CD4-positive, alpha-beta memory T cell (primary cell): ENCODE results near the gene CARD14. TPM values are rescaled to one million over a fixed set of nuclear protein-coding genes. Genes with fewer than 3 reads are reported as not detected.
"Not testable (repeated sequence)": the region's sequence is repeated elsewhere in the genome, so short reads cannot be mapped to it uniquely, and the experiment has no call there.

Experiments
- CTCF ChIA-PET: fragments of 350-600 bp; sonication (Branson Sonifier 250); formaldehyde crosslinking; loops from one replicate; lab custom pipeline; 2021; ENCODE audit warnings: inconsistent platforms; ENCODE audit not compliant: partially characterized antibody; lab: Charles Lee
- POLR2A ChIA-PET: fragments of 350-600 bp; sonication (Branson Sonifier 250); formaldehyde crosslinking; loops from one replicate; lab custom pipeline; 2021; ENCODE audit not compliant: partially characterized antibody; lab: Charles Lee
- DNase-seq, 5 donors: peaks; one replicate each; pipeline versions ENCODE4 v3.0.0 to v3.0.0-alpha.2; 2020 to 2022; ENCODE audit warnings: mixed read lengths in 1 of 5
- H3K27ac ChIP-seq: one replicate; pipeline ENCODE4 v1.7.0; 2013; ENCODE audit warnings: low read depth, low read length
- H3K27me3 ChIP-seq: 2 replicates; pipeline ENCODE4 v1.7.0; 2013; ENCODE audit warnings: mild to moderate bottlenecking, low read length, moderate library complexity; ENCODE audit not compliant: insufficient read depth
- H3K36me3 ChIP-seq: 2 replicates; pipeline ENCODE4 v1.7.0; 2013; ENCODE audit warnings: mild to moderate bottlenecking, low read length, moderate library complexity; ENCODE audit not compliant: insufficient read depth
- H3K4me1 ChIP-seq: 2 replicates; pipeline ENCODE4 v1.7.0; 2013; ENCODE audit warnings: mild to moderate bottlenecking, low read length, moderate library complexity; ENCODE audit not compliant: insufficient read depth
- H3K4me3 ChIP-seq, 2 donors: one replicate each; pipeline ENCODE4 v1.7.0; 2013; ENCODE audit warnings: low read length in 2 of 2, mild to moderate bottlenecking in 1 of 2
- H3K9me3 ChIP-seq, 2 donors: one replicate each; pipeline ENCODE4 v1.7.0; 2013; ENCODE audit warnings: low read length in 2 of 2, control low read depth in 1 of 2; ENCODE audit not compliant: control insufficient read depth in 1 of 2
- H3K27ac Mint-ChIP-seq, 7 donors: one replicate each; pipeline ENCODE4 v1.8.0; 2020 to 2021; ENCODE audit warnings: mixed read lengths in 7 of 7, mild to moderate bottlenecking in 6 of 7, inconsistent platforms in 3 of 7, moderate library complexity in 3 of 7
- H3K27me3 Mint-ChIP-seq, 2 donors: one replicate each; pipeline ENCODE4 v1.8.0; 2020 to 2021; ENCODE audit warnings: mixed read lengths in 2 of 2
- H3K36me3 Mint-ChIP-seq, 2 donors: one replicate each; pipeline ENCODE4 v1.8.0; 2020 to 2021; ENCODE audit warnings: mixed read lengths in 2 of 2, inconsistent platforms in 1 of 2, mild to moderate bottlenecking in 1 of 2
- H3K4me1 Mint-ChIP-seq, 4 donors: one replicate each; pipeline ENCODE4 v1.8.0; 2020 to 2021; ENCODE audit warnings: mixed read lengths in 4 of 4, mild to moderate bottlenecking in 1 of 4
- H3K4me3 Mint-ChIP-seq, 8 donors: one replicate each; pipeline ENCODE4 v1.8.0; 2020 to 2021; ENCODE audit warnings: mixed read lengths in 8 of 8, mild to moderate bottlenecking in 7 of 8, moderate library complexity in 6 of 8, inconsistent platforms in 3 of 8
- H3K9me3 Mint-ChIP-seq, 8 donors: one replicate each; pipeline ENCODE4 v1.8.0; 2020 to 2021; ENCODE audit warnings: mixed read lengths in 8 of 8, mild to moderate bottlenecking in 5 of 8, inconsistent platforms in 3 of 8, moderate library complexity in 1 of 8
- intact Hi-C: fragments of 100-400 bp; cut with micrococcal nuclease; formaldehyde crosslinking; loops from one replicate; pipeline ENCODE4 v1.15.1; 2023
- polyA plus RNA-seq, 2 donors: library from polyadenylated mRNA; unstranded; fragments of 300-500 nt; fragmentation: Illumina TruSeq; gene quantifications; one replicate each; pipeline ENCODE4 v1.2.3, GENCODE V29; 2021
- total RNA-seq, 2 experiments: library from RNA; stranded (reverse); gene quantifications; one replicate each; pipeline ENCODE4 v1.2.3, GENCODE V29; 2021

CARD14 gene
- total and polyA plus RNA-seq, 4 experiments from 2014 or later: 0.07 to 0.09 TPM; not detected in 2

DNA sequence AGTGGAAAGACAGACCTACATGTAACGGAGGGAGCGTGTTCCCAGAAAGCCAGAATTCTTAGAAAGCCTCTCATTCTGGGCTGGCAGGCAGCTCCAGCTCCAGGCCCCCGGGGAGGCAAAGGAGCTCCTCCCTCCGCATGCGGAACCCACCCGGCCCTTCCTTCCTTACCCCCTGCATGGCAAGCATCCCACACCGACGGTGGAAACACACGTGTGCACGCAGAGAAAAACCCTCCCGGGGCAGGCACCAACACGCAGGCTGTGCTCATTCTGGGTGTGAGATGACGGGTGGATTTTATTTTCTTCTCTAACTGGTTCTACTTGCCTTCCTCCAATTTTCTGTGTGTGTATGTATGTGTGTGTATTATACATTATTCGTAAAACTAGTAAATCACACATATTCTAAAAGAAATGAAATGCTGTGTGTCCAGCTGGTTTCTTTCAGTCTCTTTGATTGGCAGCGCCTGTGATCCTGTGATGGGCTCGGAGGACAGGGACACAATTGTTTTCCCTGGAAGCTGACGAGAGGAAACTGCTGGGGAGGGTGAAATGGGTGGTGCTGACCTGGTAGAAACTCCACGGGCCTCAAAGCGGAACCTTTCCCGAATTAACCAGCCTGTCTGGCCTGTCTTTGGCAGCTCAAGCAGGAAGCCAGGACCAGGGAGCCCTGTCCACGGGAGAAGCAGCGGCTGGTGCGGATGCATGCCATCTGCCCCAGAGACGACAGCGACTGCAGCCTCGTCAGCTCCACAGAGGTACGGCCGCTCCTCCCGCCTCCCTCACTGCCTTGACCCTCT is 22.2 kb downstream of the CARD14 start:
- Mint-ChIP-seq H3K27me3 (peaks cover 1 to 2% of the 10 kb centered on the region in 2 donors), H3K4me3 (no peak overlapping the region), H3K27ac (peak overlapping the region in 1 of 7 donors; percentile 35), H3K36me3 (no peaks in the 10 kb centered on the region), H3K9me3 (no peaks in the 10 kb centered on the region), H3K4me1 (peaks cover 0 to 4% (median under 1%) of the 10 kb centered on the region in 4 donors)
- ChIA-PET POLR2A (no interaction called here), CTCF (interaction anchor here (1.0 kb wide), 1 partner anchor 61 kb away, joined by 4 read pairs; no protein-coding TSS in a partner anchor)
- Histone ChIP-seq H3K36me3 (no peaks in the 10 kb centered on the region), H3K4me1 (no peaks in the 10 kb centered on the region), H3K4me3 (no peak overlapping the region), H3K27me3 (no peaks in the 10 kb centered on the region), H3K27ac (no peak overlapping the region), H3K9me3 (no peaks in the 10 kb centered on the region)
- intact Hi-C loops: no loop called here
- no peak for DNase-seq

DNA sequence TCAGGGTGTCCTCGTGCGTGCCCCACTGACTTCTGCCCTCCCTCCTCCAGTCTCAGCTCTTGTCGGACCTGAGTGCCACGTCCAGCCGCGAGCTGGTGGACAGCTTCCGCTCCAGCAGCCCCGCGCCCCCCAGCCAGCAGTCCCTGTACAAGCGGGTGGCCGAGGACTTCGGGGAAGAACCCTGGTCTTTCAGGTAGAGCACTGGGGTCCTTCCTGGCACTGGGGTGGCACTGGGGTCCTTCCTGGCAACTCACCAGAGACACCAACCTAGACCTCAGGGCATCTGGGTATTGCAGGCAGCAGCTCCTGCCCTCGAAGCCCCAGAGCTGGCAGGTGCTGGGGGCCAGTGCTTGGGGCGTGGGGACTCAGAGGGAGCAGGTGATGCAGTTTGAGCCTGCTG is 25.3 kb downstream of the CARD14 start:
- no peaks in the 10 kb centered on the region for H3K9me3 ChIP-seq
- H3K4me3 Mint-ChIP-seq: no peak overlapping the region
- ChIA-PET POLR2A (interaction anchor here (1.2 to 3.4 kb wide), 2 partner anchors 60 to 70 kb away, joined by 4 to 19 read pairs; no protein-coding TSS in a partner anchor), CTCF (interaction anchor here (0.5 to 4.7 kb wide), 15 partner anchors 11 to 784 kb away, joined by 3 to 90 read pairs (median 4); no protein-coding TSS in a partner anchor)
- no peaks in the 10 kb centered on the region for H3K36me3 Mint-ChIP-seq
- peaks cover 0 to 1% of the 10 kb centered on the region in 2 donors for H3K27me3 Mint-ChIP-seq
- H3K27ac Mint-ChIP-seq: no peak overlapping the region
- H3K4me1 ChIP-seq: no peaks in the 10 kb centered on the region
- no peak for DNase-seq
- no peaks in the 10 kb centered on the region for H3K36me3 ChIP-seq
- H3K27me3 ChIP-seq: no peaks in the 10 kb centered on the region
- intact Hi-C loops: no loop called here
- peaks cover 0 to 4% (median 4%) of the 10 kb centered on the region in 4 donors for H3K4me1 Mint-ChIP-seq
- no peaks in the 10 kb centered on the region for H3K9me3 Mint-ChIP-seq
- no peak overlapping the region for H3K27ac ChIP-seq
- H3K4me3 ChIP-seq: no peak overlapping the region

DNA sequence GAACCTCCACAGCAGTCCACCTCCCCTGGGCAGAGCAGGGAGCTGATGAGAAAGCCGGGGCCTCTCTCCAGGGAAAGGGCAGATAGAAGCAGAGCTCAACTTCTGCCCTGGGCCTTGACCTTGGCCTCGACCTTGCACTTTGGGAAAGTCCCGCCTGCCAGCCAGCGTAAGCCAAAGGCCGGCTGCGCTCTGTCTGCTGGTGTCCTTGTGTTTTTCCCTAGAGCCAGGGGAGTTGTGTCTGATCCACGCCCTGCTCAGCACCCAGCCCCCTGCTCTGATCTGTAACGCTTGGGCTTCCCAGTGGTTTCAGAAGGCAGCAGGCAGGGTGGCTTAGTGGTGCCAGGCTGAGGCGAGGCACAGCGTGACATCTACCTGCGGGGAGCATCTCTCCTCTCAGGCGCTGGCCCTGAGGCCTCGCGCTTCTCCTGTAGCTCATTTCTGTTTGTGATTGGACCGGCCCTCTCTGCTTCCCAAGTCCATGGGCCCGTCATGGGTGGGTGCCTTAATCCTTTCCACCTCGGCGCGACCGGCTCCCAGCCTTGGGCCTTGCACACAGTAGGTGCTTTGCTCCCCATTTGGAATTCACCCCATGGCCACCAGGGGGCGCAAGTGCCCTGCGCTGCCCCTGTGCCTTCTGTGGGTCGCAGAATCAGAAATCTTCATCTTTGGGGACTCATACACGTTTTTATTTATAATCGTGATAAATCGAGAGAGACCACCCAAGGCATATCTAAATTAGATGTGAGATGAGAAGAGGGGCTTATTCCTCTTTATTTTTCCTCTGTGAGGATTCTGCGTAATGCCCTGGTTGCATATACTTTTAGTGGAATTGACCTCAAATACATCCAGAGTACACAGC is 26.1 kb downstream of the CARD14 start:
- ChIA-PET CTCF (interaction anchor here (0.7 to 4.7 kb wide), 25 partner anchors 11 to 783 kb away, joined by 3 to 90 read pairs (median 4); no protein-coding TSS in a partner anchor), POLR2A (interaction anchor here (0.5 to 3.4 kb wide), 7 partner anchors 22 to 1310 kb away, joined by 3 to 19 read pairs (median 4); partner anchors contain the start of genes SGSH and SLC26A11)
- Histone ChIP-seq H3K36me3 (no peaks in the 10 kb centered on the region), H3K4me3 (no peak overlapping the region), H3K27ac (no peak overlapping the region), H3K4me1 (no peaks in the 10 kb centered on the region), H3K27me3 (no peaks in the 10 kb centered on the region), H3K9me3 (no peaks in the 10 kb centered on the region)
- Mint-ChIP-seq H3K4me3 (no peak overlapping the region), H3K9me3 (no peaks in the 10 kb centered on the region), H3K4me1 (peaks cover 0 to 4% (median 4%) of the 10 kb centered on the region in 4 donors), H3K27ac (peak overlapping the region in 4 of 7 donors; percentile 10 to 87 (median 58)), H3K36me3 (no peaks in the 10 kb centered on the region), H3K27me3 (peaks cover 0 to 1% of the 10 kb centered on the region in 2 donors)
- intact Hi-C loops: loop anchor here (1.0 kb wide), 3 partner anchors 23 to 168 kb away; no protein-coding TSS in a partner anchor
- DNase-seq: peak; percentile 44 to 62 (median 57)

DNA sequence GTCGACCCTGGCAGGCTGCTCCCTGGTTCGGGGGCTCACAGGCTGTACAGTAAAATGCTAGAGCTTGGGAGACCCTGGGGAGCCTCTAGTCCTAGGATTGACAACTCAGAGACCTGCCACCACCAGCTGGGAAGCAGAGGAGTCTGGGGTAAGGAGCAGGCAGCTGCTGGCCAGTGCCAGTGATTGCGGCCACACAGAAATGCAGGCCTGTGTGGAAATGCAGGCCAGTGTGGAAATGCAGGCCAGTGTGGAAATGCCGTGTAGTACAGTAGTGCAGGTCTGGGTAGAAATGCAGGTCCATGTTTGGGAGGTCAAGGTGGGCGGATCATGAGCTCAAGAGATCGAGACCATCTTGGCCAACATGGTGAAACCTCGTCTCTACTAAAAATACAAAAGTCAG is 26.8 kb downstream of the CARD14 start:
- CTCF ChIA-PET: interaction anchor here (0.7 to 4.7 kb wide), 19 partner anchors 8 to 180 kb away, joined by 3 to 90 read pairs (median 4); no protein-coding TSS in a partner anchor

DNA sequence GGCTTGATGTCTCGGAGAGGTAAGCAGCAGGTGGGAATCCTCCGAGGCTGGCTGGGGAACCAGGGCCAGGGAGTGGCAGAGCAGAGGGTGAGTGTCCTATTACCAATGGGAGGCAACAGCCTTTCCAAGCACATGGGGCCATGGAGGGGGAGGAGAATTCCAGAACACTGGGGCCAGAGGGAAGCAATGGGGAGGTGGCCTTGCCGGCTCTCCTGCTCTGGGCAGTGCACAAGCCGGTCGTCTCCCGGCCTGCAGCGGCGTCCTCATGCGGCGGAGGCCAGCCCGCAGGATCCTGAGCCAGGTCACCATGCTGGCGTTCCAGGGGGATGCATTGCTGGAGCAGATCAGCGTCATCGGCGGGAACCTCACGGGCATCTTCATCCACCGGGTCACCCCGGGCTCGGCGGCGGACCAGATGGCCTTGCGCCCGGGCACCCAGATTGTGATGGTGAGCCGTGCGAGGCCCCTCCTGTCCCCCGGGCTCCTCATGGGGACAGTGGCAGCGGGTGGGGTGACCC is 28.4 kb downstream of the CARD14 start:
- H3K36me3 ChIP-seq: no peaks in the 10 kb centered on the region
- no peak overlapping the region for H3K4me3 ChIP-seq
- Mint-ChIP-seq H3K27ac (peak overlapping the region in 1 of 7 donors; percentile 41), H3K36me3 (no peaks in the 10 kb centered on the region), H3K4me1 (peaks cover 0 to 8% (median 4%) of the 10 kb centered on the region in 4 donors), H3K9me3 (no peaks in the 10 kb centered on the region), H3K4me3 (no peak overlapping the region), H3K27me3 (no peaks in the 10 kb centered on the region)
- ChIA-PET POLR2A (interaction anchor here (1.1 to 3.4 kb wide), 4 partner anchors 21 to 66 kb away, joined by 3 to 19 read pairs (median 8); partner anchors contain the start of genes SGSH and SLC26A11), CTCF (interaction anchor here (4.7 kb wide), 1 partner anchor 56 kb away, joined by 90 read pairs; no protein-coding TSS in a partner anchor)
- H3K9me3 ChIP-seq: no peaks in the 10 kb centered on the region
- DNase-seq: no peak
- intact Hi-C loops: no loop called here
- H3K27ac ChIP-seq: no peak overlapping the region
- H3K4me1 ChIP-seq: no peaks in the 10 kb centered on the region
- H3K27me3 ChIP-seq: no peaks in the 10 kb centered on the region

More for the DNA sequence above, 26.8 kb downstream of the CARD14 start:
- POLR2A ChIA-PET: interaction anchor here (0.8 to 3.4 kb wide), 5 partner anchors 21 to 68 kb away, joined by 3 to 19 read pairs (median 6); partner anchors contain the start of genes SGSH and SLC26A11
- Mint-ChIP-seq H3K27ac (peak overlapping the region in 1 of 7 donors; percentile 30), H3K4me1 (peaks cover 0 to 7% (median 4%) of the 10 kb centered on the region in 4 donors), H3K4me3 (no peak overlapping the region), H3K9me3 (no peaks in the 10 kb centered on the region), H3K27me3 (no peaks in the 10 kb centered on the region), H3K36me3 (no peaks in the 10 kb centered on the region)
- Histone ChIP-seq H3K36me3 (no peaks in the 10 kb centered on the region), H3K9me3 (no peaks in the 10 kb centered on the region), H3K4me3 (no peak overlapping the region), H3K27me3 (no peaks in the 10 kb centered on the region), H3K27ac (no peak overlapping the region), H3K4me1 (no peaks in the 10 kb centered on the region)
- intact Hi-C loops: loop anchor here (1.0 kb wide), 3 partner anchors 23 to 168 kb away; no protein-coding TSS in a partner anchor
- DNase-seq: no peak

DNA sequence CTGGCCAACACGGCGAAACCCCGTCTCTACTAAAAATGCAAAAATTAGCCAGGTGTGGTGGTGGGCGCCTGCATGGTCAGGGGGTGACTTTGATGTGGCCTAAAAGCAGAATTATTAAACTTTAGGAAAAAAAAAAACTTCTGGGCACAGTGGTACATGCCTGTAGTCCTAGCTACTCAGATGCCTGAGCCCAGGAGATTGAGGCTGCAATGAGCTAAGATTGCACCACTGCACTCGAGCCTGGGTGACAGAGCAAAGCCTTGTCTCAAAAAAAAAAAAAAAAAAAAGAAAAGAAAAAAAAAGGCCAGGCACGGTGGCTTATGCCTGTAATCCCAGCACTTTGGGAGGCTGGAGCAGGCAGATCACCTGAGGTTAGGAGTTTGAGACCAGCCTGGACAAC is 29.5 kb downstream of the CARD14 start:
- H3K27ac Mint-ChIP-seq, H3K4me3 ChIP-seq, H3K9me3 Mint-ChIP-seq, H3K27ac ChIP-seq, H3K36me3 Mint-ChIP-seq, H3K4me3 Mint-ChIP-seq, H3K9me3 ChIP-seq, H3K4me1 ChIP-seq, intact Hi-C loops, H3K27me3 Mint-ChIP-seq, H3K36me3 ChIP-seq, H3K4me1 Mint-ChIP-seq, H3K27me3 ChIP-seq, DNase-seq: not testable (repeated sequence)
- ChIA-PET POLR2A (interaction anchor here (0.6 to 1.1 kb wide), 2 partner anchors 15 to 27 kb away, joined by 3 read pairs; no protein-coding TSS in a partner anchor), CTCF (interaction anchor here (0.7 kb wide), 1 partner anchor 55 kb away, joined by 5 read pairs; no protein-coding TSS in a partner anchor)
